Ammon's horn (tissue), 1 donor: ENCODE results near the gene PMPCA.

Experiments used
- DNase-seq: peaks from one replicate; pipeline ENCODE4 v3.0.0-alpha.2; 2016; ENCODE audit warnings: low spot score

PMPCA gene

DNA sequence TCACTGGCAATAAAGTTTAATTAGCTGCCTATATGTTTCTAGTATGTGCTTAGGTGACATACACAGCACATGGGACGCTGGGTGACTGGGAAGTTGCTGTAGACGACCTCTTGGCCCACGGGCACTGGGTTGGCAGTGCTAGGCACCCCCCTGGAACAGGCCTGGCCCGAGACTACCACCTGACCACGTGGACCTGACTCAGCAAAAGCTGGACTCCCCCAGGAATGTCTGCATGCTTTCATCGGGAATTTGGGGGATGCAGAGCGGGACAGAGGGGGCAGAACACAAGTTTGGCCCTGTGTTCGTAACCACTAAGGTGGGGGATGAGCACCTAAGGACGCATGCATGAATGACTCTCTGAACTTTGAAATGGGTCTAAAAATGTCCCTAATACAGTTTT lies 45.8 kb downstream of the PMPCA start:
- no peak for DNase-seq

DNA sequence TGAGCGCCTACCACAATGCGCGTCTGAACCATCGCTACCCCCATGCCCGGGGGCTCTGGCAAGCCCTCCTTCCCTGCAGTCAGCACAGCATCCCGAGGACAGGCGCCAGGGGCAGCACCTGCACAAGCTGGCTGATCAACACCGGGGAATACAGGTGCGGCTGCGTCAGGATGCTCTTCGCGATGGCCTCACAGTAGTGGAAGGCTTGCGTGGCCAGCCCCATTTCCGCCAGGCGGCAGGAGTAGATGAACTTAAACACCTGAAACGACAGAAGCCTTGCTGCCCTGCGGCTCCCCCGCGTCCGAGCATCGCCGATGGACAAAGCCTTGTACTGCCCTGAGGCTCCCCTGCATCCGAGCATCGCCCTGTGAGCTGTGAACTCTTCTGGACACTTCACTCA lies 46.9 kb downstream of the PMPCA start:
- DNase-seq: no peak

DNA sequence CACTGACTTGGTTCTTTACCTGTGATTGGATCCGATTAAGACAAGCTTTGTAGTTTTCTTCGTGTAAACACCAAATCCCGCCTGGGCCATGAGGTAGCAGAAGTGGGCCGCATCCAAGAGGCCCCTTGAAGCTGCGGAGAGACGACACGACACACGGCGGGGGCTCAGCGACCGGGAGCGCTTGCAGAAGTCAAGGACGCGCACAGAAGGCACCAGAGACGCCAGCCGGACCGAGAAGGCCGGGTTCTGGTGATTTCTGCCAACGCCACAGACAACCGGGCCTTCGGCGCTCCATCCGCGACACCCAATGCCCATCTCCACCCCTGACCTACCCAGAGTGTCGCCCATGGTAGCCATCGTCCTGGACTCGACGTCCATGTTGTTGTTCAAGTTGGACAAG lies 49.0 kb downstream of the PMPCA start:
- no peak for DNase-seq

DNA sequence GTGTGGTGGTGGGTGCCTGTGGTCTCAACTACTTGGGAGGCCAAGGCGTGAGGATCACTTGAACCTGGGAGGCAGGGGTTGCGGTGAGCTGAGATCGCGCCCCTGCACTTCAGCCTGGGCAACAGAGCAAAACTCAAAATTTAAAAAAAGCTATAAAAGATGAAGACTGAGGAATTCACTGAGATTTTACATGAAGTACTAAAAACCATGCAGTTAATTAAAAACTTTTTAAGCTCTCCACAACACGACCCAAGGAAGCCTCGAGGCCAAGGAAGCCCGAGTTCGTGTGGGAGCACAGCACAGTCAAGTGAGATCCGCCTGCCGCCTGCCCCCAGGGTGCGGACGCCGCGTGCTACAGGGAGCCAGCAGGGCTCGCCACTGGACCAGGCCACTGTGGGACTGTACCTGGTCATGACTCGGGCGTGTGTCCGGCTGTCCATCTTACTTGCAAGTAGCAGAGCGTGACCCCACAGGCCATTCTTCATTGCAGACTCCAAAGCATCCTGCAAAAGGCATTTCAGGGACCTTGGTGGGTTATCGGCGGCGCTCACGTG lies 50.4 kb downstream of the PMPCA start:
- DNase-seq: no peak

DNA sequence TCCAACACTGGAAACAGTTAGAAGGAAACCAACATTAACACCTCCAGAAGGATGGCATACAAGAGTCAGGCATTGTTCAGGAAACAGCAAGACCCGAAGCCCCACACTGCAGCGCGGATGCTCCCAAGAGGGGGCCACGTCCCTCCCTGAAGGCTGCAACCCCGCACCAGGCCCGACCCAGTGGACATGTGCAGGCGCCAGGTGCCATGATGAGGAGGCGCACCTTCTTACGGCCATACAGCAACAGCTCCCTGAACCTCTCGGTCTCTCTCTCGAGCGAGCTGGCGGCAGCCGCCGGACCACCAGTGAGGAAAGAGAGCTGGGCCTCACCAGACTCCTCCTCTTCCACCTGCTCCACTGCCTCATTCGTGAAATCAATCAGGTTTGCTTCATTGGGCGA lies 52.2 kb downstream of the PMPCA start:
- DNase-seq: no peak

DNA sequence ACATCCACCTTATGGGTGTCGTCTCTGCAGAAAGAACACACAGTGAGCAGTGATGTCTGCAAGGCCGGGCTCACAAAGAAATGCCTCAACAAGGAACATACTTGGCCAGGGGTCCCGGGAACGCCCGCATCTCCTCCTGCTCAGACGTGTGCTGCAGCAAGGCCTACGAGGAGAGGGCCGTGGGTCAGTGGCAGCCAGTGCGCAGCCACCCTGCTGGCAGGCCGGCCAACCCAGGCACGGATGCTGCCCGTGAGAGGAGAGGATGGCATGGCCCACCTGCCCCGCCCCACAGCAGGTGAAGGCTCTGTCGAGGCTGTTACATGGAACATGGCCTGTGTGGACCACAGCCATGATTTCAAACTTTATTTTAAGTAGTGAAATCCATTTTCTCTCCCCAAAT lies 53.1 kb downstream of the PMPCA start:
- DNase-seq: no peak

DNA sequence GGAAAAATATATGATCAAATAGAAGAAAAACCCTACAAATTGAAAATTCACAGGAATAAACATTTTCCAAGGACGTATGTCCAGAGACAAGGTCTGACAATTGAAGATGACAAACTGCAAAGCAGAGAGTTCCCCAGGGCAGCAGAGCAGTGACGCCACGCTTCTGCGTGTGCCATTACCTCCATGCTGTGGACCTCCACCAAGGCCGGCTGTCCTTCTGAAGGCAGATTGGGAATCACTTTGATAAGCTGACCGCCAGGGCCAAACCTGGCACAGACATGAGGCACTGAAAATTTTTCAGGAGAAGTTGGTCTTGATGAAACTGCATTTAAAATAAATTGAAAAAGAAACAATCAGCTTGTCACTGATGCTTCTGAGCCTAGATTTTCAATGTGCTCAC lies 53.8 kb downstream of the PMPCA start:
- no peak for DNase-seq

DNA sequence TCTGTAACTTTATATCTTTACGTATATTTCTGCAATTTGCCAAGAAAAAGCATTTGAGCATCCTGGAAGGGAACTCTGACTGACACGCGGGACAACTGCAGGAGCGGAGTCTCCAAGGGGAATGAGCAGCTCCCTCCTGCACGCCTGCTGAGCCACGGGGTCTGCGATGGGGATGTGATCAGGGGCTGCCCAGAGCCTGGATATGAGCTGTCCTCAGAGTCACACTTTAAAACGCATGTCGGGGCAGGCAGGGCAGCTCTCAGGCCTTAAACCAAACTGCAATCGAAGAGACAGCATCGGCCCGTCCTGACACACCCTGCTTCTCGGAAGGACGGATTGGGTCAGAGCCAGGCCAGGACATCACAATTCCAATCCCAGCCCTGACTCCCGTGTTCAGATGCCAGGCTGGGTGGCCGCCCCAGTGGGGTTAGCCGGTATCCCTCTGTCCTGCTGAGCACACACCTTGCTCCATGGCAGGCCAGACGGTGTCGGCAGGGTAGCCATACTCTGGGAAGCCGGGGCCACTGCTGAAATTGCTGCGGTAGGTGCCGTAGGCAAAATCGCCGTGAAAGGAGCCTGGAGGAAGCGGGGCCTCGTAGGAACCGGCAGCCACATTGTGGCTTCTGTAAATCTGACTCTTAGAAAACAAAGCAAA lies 55.2 kb downstream of the PMPCA start:
- no peak for DNase-seq

DNA sequence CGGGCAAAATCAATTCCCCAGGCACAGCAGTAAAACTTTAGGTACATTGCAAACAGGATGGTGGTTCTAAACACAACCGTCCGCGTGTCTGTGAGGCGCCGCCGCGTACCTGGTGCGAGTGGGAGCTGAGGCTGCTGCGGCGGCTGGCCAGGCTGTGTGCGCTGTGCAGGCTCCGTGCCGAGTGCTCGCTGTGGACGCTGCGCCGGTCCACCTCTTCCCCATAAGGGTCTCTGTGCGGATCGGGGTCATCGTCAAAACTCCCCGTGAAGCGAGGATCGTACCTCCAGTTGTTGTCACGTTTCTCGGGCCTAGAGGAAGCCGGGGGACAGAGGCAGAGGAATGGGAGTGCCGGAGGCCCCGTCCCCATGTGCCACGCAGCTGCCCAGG lies 55.7 kb downstream of the PMPCA start:
- no peak for DNase-seq

DNA sequence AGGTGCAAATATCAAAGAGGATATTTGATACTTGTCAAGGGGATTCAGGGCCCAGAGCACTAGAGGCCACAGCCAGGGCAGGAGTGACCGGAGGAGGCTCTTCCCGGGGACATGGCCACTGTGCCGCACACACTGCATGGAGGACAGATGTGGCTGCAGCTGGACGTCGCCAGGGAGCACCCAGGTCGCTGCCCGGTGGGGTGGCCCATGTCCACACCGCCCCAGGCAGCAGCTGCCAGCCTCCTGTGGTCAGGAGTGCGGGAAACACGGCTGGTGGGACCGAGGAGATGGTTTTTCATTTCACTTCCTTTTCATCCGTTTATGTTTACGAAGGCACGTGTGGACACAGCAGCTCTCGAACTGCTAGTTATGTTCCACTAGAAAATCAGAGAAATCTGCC lies 57.3 kb downstream of the PMPCA start:
- DNase-seq: no peak

DNA sequence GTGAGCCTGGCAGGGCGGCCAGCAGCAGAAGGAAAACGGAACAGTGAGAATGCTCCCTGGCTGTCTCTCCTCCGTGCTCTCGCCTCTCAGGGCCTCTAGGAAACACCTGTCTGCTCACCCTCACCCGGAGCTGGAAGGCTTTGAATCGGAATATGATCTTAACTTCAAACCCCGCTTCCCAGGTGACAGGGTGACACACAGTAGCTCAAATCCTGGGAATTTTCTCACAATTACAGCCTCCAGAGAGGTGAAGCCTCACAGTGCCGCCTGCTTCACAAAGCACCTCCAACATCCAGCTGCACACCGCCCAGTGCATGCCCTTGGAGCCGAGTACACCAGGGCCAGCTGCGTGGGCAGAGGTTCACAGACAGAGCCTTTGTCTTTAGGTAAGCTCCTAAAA lies 59.9 kb downstream of the PMPCA start:
- no peak for DNase-seq

DNA sequence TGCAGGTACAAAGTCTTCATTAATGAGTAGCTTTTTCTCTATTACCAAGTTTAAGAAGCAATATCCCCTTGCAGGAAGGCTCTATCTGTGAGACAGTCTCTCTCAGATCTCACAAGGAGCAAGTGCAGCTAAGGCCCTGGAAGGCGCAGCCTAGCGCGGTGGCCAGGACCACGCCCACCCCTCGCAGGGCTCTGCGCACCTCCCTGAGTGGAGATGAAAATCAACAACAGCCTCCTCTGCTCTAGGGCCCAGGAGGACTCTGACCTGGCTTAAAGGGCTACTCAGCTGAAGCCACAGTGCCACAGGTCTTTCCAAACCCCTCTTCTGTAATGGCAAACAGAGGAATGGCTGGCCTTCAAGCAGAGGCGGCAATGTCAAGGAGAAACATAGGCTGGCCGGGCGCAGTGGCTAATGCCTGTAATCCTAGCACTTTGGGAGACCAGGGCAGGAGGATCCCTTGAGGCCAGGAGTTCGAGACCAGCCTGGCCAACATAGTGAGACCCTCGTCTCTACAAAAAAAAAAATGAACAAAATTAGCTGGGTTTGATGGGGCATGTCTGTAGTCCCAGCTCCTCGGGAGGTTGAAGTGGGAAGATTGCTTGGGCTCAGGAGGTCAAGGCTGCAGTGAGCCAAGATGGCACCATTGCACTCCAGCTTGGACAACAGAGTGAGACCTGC lies 60.5 kb downstream of the PMPCA start:
- DNase-seq: no peak

DNA sequence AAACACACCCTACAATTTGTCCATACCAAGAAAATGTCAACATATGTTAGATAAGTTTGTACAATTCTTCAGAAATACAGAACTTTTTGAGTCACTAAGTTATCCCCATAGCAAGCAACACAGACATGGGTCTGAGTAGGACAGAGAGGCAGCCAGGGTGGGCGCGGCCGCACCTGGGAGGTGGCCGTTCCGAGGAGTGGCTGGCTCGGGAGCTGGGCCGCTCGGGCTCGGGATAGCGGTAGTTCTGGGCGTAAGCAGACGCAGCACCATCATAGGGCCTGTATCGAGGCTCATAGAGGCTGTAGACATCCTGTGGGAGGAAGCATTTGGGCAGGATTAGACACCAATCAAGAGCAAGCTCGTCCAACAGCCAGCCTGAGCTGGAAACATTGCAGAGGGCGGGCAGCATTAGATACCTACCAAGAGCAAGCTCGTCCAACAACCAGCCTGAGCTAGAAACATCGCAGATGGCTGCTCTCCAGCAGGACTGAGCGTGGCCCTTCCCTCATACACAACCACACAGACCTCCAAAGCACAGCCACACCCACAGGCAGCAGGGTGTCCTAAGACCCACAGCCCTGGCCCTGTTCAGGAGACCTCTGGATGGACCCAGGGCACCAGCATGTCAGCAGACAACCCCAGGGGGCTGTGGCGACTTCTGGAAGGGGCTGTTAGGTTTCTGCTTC lies 61.5 kb downstream of the PMPCA start:
- no peak for DNase-seq

DNA sequence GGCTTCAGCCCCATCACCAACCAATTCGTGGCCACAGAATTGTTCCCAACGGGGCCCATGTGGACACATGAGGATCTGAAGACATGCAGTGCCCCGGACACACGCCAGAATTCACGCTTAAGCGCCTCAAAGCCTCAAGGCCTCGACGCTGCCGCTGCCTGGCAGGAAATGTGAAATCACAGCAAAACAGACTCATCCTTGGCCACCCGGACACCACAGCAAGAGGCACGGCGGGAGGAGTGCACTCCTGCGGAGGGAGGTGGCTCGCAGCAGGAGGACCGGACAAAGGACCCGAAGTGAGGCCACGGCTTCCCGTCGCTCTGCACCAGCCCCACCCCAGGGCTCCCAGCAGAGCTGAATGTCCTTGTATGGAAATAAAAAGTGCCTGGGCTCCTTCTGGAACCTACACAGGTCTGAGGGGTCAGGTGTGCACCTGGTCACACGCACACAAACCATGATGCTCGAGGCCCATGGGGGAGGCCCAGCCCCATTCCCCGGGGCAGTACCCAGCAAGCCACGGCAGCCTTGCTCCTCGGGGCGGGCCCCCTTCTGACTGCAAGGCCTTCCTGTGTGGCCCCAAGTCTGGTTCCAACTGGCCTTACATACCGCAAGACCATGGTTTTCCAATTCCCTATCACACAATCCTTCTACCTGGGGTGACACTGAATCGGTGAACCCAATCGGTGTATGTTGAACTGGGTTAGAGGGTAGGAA lies 62.3 kb downstream of the PMPCA start:
- DNase-seq: no peak

DNA sequence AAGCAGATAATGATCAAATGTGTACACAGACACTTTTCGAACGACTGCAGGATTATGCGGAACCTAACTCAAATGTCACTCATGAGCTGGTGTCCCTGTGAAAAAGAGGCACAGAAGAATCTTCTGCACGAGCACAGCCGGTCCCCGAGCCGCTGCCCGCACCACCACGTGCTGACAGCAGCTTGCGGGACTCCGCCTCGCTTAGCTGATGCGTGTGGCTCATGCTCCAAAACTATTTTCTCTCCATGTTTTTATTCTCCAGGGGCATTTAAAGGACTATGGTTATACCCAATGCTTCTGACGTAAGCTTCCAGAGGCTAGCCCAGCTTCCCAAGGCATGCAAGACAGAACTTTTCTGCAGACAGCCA lies 62.9 kb downstream of the PMPCA start:
- DNase-seq: no peak
